GM18517 (cell line): ENCODE data around the gene TMEM145.

Experiments used
- ATAC-seq: cut with Tn5 transposase; IDR thresholded peaks from one replicate; pipeline ENCODE4 v1.9.1; 2021; ENCODE audit warnings: mild to moderate bottlenecking, moderate library complexity; ENCODE audit not compliant: unreplicated experiment

TMEM145 gene

DNA sequence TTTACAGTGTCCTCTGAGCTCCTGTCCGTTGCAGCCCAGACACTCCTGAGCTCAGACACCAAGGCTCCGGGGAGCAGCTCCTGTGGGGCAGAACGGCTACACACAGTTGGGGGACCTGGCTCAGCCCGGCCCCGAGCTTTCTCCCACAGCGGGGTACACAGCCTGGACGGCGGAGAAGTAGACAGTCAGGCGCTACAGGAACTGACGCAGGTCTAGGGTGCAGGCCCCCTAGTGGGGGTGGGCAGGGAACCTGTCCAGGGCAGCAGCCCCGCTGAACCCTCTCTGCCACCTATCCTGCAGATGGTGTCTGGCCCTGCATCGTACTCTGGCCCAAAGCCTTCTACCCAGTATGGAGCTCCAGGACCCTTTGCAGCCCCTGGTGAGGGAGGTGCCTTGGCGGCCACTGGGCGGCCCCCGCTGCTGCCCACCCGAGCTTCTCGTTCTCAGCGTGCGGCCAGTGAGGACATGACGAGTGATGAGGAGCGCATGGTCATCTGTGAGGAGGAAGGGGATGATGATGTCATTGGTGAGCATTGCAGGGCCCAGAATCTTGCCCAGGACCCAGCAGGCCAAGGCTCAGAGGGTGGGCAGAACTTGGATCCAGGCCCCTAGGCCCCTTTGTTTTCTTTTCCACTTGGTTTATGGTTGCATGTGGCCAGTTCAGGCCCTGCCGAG is 24.1 kb upstream of the TMEM145 start:
- no peak for ATAC-seq

DNA sequence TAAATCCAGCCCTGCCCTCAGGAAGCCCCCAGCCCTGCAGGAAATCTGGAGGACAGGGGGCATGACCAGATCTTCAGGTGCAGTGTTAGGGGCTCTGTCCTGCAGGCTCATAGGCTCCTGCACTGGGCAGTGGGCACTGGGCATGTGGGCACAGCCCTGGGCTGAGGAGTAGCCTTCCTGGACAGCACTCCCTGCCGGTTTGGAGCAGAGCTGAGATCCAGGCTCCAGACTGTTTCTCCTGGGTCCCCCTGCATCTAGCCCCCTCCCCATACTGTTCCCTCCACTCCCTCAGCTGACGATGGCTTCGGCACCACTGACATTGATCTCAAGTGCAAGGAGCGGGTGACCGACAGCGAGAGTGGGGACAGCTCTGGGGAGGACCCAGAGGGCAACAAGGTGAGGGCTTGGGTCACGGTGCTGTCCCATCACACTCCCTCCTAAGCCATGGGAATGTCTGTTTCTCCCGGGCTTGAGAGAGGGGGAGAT is 23.5 kb upstream of the TMEM145 start:
- no peak for ATAC-seq

DNA sequence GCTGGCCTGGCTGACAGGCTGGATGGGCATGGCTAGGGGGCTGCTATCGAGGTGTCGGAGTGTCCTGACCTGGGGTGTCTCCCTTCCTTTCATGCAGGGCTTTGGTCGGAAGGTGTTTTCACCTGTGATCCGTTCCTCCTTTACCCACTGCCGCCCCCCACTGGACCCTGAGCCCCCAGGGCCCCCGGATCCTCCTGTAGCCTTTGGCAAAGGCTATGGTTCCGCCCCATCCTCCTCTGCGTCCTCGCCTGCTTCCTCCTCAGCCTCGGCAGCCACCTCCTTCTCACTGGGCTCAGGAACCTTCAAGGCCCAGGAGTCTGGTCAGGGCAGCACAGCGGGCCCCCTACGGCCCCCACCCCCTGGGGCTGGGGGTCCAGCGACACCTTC is 23.0 kb upstream of the TMEM145 start:
- ATAC-seq = no peak

DNA sequence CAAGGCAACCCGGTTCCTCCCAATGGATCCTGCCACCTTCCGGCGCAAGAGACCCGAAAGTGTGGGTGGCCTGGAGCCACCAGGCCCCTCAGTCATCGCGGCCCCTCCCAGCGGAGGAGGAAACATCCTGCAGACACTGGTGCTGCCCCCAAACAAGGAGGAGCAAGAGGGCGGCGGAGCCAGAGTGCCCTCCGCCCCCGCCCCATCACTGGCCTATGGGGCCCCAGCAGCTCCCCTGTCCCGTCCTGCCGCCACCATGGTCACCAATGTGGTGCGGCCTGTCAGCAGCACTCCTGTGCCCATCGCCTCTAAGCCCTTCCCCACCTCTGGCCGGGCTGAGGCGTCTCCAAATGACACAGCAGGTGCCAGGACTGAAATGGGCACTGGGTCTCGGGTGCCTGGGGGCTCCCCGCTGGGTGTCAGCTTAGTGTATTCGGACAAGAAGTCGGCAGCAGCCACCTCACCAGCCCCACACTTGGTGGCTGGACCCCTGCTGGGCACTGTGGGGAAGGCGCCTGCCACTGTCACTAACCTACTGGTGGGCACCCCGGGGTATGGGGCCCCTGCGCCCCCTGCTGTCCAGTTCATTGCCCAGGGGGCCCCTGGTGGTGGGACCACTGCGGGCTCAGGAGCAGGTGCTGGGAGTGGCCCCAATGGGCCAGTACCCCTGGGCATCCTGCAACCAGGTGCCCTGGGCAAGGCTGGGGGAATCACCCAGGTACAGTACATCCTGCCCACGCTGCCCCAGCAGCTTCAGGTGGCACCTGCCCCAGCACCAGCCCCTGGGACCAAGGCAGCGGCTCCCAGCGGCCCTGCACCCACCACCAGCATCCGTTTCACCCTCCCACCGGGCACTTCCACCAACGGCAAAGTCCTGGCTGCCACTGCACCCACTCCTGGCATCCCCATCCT is 22.3 kb upstream of the TMEM145 start:
- ATAC-seq = no peak

DNA sequence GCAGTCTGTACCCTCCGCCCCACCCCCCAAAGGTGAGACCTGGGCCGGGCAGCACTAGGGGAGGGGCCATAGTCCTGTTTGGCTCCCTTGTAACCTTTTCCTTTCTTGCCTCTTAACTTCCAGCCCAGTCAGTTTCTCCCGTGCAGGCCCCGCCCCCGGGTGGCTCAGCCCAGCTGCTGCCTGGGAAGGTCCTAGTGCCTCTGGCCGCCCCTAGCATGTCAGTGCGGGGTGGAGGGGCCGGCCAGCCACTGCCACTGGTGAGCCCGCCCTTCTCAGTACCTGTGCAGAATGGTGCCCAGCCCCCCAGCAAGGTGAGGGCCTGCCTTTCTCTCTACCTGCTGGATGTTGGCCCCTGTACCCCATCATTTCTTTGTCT is 21.7 kb upstream of the TMEM145 start:
- ATAC-seq = no peak

DNA sequence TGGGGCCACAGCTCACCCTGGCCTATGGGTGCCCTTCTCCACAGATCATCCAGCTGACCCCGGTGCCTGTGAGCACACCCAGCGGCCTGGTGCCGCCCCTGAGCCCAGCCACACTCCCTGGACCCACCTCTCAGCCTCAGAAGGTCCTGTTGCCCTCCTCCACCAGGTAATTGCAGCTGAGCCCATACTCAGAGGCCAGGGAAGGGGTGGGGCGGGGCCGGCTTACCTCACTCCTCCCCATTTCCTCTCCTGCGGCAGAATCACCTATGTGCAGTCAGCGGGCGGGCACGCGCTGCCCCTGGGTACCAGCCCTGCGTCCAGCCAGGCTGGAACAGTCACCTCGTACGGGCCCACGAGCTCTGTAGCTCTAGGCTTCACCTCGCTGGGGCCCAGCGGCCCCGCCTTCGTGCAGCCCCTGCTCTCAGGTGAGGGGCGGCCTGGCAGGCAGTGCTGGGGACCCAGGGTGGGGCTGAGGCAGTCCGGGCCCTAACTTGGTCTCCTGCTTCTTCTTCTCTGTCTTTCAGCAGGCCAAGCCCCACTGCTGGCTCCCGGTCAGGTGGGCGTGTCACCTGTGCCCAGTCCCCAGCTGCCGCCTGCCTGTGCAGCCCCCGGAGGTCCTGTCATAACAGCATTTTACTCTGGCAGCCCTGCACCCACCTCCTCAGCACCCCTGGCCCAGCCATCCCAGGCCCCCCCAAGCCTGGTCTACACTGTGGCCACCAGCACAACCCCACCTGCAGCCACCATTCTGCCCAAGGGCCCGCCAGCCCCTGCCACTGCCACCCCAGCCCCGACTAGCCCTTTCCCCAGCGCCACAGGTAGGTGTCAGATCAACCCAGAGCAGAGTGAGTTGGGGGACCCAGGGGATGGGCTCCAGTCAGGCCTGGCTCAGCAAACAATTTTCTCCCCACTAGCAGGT is 20.8 kb upstream of the TMEM145 start:
- no peak for ATAC-seq

DNA sequence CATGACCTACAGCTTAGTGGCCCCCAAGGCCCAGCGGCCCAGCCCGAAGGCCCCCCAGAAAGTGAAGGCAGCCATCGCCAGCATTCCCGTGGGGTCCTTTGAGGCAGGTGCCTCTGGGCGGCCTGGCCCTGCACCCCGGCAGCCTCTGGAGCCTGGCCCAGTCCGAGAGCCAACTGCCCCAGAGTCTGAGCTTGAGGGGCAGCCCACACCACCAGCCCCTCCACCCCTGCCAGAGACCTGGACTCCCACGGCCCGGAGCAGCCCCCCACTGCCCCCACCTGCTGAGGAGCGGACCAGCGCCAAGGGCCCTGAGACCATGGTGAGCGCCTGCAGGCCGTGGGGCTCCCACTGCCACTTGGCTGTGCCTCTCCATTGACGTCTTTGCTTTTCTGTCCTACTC is 20.1 kb upstream of the TMEM145 start:
- no peak for ATAC-seq

DNA sequence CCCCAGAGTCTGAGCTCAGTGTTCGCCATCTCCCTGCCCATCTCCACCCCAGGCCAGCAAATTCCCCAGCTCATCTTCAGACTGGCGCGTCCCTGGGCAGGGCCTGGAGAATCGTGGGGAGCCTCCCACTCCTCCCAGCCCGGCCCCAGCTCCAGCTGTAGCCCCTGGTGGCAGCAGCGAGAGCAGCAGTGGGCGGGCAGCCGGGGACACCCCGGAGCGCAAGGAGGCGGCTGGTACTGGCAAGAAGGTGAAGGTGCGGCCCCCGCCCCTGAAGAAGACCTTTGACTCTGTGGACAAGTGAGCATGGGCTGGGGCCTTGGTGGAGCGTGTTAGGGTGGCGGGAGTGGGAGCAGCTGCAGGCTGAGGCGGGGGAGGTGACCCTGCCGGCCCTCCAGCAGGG is 19.6 kb upstream of the TMEM145 start:
- ATAC-seq = no peak

DNA sequence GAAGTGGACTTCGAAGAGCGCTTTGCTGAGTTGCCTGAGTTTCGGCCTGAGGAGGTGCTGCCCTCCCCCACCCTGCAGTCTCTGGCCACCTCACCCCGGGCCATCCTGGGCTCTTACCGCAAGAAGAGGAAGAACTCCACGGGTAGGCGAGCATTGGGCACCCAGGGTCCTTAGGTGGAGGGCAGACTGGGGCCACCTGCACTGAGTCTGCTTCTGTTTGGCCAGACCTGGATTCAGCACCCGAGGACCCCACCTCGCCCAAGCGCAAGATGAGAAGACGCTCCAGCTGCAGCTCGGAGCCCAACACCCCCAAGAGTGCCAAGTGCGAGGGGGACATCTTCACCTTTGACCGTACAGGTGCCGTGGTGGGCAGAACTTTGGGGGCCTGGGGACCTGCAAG is 19.2 kb upstream of the TMEM145 start:
- ATAC-seq = no peak

DNA sequence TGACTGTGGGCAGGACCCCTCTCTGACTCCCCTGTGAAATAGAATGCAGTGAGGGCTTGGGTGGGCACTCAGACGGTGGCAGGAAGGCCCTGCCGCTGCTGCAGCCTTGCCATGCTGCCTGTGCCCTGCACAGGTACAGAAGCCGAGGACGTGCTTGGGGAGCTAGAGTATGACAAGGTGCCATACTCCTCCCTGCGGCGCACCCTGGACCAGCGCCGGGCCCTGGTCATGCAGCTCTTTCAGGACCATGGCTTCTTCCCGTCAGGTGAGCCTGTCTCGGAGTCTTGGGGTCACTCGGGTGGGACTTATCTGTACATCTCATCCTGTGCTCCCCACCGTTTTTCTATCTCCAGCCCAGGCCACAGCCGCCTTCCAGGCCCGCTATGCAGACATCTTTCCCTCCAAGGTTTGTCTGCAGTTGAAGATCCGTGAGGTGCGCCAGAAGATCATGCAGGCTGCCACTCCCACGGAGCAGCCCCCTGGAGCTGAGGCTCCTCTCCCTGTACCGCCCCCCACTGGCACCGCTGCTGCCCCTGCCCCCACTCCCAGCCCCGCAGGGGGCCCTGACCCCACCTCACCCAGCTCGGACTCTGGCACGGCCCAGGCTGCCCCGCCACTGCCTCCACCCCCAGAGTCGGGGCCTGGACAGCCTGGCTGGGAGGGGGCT is 18.5 kb upstream of the TMEM145 start:
- ATAC-seq = no peak

DNA sequence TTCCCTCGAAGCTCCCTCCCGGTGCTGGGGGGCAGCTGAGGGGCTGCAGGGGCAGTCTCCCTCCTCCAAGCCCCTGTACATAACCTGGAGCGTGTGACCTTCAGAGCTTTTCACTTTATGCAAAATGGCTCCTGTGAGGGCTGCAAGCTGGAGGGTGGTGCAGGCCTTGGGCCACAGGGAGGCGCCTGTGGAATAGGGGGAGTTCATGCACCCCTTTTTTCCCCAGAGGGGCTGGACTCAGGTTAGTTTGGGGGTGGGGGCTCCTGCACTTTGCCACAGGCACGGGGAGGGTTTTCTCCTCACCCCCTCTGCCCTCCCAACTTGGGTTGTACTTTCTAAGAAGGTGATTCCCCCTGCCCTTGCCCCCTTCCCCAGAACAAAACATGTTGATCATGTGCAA is 17.8 kb upstream of the TMEM145 start:
- ATAC-seq = no peak

DNA sequence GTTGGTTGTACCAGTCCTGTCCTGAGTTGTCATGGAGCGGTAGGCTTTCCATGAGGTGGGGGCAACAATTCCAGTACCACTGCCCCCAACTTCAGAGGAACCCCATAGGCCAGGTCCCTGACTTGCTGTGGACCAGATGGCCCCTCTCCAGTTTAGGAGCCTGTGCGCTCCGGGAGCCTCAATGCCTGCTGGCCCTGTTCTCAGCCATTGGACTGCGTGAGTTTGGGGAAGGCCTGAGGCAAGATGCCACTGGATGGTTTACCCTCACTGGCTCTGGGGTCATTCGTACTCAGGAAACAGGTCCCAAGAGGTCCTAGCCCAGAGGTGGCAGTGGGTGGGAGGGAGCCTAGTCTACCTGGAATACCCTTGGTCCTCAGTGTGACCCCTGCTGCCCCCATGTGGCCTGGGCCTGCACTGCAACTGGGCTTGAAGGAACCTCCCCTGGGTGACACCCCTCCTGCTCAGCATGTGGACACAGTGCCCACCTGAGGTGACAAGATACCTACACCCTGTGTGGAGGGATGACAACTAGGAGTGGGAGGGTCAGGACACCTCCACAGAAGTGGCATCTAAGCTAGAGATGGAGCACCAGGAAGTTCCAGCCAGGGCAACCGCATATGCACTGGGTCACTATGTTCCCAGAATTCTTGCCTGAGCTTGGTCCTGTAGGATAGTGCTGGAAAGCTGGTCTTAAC is 17.1 kb upstream of the TMEM145 start:
- peak; percentile 49 for ATAC-seq

DNA sequence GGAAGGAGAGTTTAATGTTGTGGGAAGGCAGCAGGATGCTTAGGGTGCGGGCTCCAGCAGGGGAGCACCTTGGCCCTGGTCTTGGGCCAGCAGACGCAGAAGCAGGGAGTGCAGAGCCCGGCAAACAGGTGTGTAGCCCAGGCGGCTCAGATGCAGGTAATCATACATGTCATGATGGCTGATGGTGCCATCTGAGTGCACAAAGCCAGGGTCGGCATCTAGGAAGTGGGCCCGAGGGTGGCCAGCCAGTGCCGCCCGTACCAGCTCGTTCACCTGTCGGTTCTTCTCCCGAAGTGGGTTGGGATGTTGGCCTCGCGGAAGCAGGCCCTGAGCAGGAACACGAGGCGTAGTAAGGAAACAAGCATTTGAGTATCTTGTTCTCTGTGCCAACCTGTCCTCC is 16.1 kb upstream of the TMEM145 start:
- ATAC-seq = no peak

DNA sequence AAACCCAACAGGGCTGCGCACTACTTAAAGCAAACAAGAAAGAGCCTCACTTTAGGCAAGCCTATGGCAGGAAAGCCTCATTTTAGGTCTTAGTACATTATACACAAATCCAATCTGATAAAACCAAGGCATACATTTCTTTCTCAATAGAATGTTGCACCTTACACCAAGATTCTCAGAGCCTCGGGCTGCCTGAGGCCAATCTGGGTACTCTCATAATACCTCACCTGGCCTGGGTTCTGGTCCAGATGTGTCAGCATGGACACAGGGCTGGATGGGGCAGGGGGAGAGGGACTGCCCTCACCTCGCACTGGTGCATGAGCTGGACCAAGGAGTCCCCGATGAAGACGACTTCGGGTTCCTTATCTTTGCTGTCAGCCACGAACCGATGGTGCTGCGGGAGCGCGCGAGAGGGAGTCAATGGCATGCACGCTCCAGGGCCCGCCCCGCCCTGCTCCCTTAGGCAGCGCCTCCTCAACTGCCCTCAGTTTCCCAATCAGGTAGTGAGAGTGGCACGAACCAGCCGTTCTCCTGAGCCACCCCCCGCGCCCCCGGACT is 11.4 kb upstream of the TMEM145 start, which contains the start of gene PRR19:
Gene PRR19, plus strand, starts transcription at position 487 of the 558 bp plus-strand sequence. CDS start 7,453 bp downstream, outside the sequence.
- ATAC-seq = no peak

DNA sequence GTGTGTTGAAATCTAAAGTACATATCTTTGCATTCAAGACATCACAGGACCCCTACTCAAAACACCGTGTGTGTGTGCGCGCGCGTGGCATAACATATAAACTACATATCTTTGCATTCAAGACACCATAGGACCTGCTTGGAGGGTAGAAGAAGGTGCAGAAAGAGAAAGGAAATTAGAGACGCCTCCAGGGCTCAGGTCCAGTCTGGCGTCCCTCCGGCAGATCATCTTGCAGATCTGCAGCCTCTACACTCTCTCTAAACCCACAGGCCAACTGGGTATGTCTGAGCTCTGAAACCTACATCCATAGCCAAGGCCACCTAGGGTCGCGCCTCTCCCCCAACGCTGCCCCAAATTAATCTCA is 10.0 kb upstream of the TMEM145 start:
- ATAC-seq = no peak

DNA sequence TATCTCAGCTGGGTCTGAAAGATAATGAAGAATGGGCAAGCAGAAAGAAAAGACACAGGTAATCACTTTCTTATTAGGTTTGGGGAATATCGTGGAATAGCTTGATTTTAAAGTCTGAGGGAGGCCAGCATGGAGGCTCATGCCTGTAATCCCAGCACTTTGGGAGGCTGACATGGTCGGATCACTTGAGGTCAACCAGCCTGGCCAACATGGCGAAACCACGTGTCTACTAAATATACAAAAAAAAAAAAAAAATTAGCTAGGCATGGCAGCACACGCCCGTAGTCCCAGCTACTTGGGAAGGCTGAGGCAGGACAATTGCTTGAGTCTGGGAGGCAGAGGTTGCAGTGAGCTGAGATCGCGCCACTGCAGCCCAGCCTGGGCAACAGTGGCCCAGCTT is 9.2 kb upstream of the TMEM145 start:
- ATAC-seq = no peak

DNA sequence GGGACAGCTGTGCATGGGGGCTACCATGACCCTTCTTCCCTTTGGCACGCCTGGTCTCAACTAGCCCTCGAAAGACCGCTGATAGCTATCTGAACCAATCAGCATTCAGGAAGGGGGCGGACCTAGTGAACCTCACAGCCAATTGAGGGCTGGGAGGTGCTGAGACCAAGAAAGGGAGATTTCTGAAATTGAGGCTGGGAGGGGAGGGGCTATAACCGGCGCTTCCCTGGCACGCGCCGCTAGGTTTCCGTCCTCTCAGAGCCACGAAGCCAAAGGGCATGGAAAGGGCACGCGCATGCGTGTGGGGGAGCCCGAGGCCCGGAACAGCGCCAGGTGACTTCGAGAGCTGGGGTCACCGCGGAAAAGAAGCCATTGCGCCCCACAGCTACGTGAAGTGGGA is 6.5 kb upstream of the TMEM145 start:
- ATAC-seq = no peak

DNA sequence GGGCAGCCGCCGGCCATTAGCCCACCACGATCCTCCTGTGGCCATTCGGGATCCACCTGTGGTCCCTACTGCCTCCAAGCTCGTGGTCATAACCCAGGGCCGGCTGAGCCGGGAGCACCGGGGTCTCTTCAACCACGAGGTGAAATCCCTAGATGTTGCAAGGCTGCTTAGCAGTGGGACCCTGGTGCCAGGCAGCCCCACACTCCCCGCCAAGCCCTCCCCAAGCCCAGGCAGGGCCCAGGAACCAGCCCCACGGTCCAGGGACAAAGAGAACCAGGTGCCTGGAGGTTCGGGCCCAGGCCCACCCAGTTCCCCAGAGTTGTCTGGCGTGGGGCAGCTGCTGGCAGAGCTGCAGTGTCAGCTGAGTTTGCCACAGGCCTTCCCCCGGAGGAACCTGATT is 3.4 kb upstream of the TMEM145 start:
- ATAC-seq = no peak

DNA sequence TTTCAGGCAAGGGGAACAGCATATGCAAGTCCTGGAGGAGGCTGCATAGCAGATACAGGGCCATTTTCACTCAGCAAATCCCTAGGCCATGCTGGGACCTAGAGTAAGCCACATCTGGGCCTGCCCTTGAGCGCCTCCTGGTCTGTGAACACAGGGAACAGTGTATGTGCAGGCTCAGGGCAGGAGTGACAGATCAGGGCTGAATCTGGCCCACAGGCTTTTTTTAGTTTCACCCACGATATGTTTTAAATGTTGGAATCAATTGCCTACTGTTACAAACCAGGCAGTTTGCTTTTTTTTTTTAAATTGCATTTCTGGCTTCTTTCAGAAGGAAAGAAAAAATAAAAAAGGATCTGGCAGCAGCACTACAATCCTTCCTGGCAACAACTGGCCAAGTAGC is 1.5 kb upstream of the TMEM145 start:
- no peak for ATAC-seq

DNA sequence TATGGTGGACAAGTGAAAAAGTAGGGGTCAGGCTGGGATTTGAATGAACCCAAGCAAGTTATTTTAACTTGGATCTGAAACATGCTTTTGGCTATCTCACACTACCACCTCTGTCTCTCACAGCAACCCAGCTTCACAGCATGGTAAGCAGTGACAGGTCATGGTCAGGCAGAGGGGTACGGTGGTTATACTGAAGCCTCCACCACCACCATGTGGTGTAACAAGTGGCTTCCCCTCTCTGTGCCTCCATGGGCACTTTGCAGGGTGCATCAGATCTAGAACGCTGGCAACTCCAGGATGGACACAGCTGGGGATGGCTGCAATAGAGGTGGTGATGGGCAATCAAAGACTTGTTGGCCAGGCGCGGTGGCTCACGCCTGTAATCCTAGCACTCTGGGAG is 739 bp upstream of the TMEM145 start:
- ATAC-seq = no peak
